Right renal pelvis (tissue), 4 donors: Measurements from ENCODE around the gene RPL7L1. TPM values are rescaled to one million over a fixed set of nuclear protein-coding genes. Genes with fewer than 3 reads are reported as not detected.
A peak's percentile ranks its signal among the peaks of the same experiment; 100 is the strongest.
"Not testable (repeated sequence)": the region's sequence is repeated elsewhere in the genome, so short reads cannot be mapped to it uniquely, and the experiment has no call there.

Experiments used
- DNase-seq, 4 donors: peaks; one replicate each; pipeline ENCODE4 v3.0.0-alpha.2; 2013; ENCODE audit warnings: low read depth in 4 of 4, low spot score in 3 of 4, missing footprints in 1 of 4
- polyA plus RNA-seq, 4 donors: library from polyadenylated mRNA; unstranded; fragments of 120-200 nt; gene quantifications; one replicate each; pipeline ENCODE4 v1.2.1, GENCODE V29; 2013; ENCODE audit not compliant: insufficient read length in 4 of 4

The RPL7L1 gene
- polyA plus RNA-seq, 4 donors = 104 to 119 (median 111) TPM

- peak; percentile 86 to 94 (median 91) for DNase-seq
Measured at GRCh38 chr6:42890311-42891198, 11.1 kb downstream of the RPL7L1 start.

GRCh38 chr6:42891199-42891722 lies 11.8 kb downstream of the RPL7L1 start:
- no peak for DNase-seq

DNA sequence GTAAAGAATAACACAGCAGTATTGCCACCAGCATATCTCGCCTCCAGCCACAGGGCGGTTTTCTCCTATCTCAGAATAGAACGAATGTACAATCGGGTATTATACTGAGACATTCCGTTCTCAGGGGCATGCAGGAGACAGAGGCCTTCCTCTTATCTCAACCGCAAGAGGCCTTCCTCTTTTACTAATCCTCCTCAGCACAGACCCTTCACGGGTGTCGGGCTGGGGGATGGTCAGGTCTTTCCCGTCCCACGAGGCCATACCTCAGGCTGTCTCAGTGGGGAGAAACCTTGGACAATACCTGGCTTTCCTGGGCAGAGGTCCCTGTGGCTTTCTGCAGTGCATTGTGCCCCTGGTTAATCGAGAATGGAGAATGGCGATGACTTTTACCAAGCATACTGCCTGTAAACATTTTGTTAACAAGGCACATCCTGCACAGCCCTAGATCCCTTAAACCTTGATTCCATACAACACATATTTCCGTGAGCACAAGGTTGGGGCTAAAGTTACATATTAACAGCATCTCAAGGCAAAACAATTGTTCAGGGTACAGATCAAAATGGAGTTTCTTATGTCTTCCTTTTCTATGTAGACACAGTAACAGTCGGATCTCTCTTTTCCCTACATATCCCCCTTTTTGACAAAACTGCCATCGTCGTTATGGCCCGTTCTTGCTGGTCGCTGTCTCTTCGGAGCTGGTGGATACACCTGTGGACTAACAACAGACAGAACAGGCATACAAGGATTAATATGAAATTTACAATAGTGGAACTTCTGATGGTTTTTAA lies 14.8 kb downstream of the RPL7L1 start:
- not testable (repeated sequence) for DNase-seq

DNA sequence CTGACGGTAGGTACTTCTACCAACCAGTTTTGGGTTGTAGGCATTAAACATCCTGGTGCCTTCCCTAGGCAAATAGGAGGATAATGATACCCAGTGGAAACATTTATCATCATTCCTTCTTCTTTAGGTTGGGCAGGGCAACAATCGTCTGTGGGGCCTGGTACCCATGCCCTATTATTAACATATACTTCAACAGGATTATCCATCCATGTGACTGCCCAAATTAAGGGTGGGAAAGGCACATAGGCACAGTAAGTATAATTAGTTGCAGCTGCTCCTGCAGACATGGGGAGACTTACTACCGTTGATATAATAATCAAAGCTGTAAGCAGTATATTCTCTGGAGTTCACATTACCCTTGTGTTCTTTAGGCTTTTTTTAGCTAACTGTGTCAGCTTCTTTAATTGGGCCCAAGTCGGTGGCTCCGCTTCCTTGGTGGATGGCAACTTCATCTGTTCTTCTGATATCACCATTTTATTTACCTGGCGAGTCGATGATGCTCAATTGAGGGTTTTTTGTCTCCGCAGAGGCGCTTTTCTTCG lies 16.8 kb downstream of the RPL7L1 start:
- no peak for DNase-seq

GRCh38 chr6:42898891-42899361 lies 19.5 kb downstream of the RPL7L1 start:
- DNase-seq = peak in 1 of 4 donors; percentile 36

DNA sequence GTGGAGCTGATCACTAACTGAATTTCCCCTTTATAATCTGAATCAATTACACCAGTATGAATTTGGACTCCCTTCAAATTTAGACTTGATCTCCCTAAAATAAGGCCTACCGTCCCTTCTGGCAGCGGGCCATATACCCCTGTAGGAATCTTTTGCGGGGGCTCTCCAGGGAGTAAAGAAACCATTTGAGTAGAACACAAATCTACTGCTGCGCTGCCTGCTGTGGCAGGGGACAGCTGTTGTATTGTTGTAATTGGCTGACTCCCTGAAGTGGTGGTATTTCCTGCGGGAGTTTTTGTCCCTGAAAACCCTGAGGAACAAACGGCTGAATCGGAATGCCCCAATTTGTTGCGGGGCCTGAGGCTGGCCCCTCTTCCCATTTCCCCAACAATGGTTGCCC lies 20.5 kb downstream of the RPL7L1 start:
- DNase-seq = no peak

GRCh38 chr6:42901538-42901957 lies 22.1 kb downstream of the RPL7L1 start:
- DNase-seq = peak in 2 of 4 donors; percentile 65 to 67

- DNase-seq = not testable (repeated sequence)
Measured at GRCh38 chr6:42902429-42903263, 23.2 kb downstream of the RPL7L1 start.

GRCh38 chr6:42904467-42904866 lies 25.1 kb downstream of the RPL7L1 start:
- DNase-seq = no peak

DNA sequence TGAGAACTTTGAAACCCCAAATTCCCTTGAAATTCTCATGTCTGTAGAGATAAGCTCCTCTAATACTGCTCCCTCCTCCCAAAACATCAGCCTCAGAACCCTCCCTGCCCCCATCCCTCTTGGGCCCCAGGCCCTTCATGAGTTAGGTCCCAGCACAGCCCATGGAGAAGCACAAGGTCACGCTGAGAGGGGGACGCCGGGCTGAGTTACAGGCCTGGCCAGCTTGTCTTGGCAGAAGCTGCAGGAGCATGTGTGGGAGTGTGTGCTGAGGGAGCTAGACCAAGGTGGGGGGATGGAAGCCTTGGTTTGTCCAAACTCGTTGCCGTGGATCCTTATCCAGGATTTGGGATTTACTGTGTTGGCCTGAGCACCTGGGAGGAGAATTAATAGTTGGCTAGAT lies 27.9 kb downstream of the RPL7L1 start:
- DNase-seq = no peak

DNA sequence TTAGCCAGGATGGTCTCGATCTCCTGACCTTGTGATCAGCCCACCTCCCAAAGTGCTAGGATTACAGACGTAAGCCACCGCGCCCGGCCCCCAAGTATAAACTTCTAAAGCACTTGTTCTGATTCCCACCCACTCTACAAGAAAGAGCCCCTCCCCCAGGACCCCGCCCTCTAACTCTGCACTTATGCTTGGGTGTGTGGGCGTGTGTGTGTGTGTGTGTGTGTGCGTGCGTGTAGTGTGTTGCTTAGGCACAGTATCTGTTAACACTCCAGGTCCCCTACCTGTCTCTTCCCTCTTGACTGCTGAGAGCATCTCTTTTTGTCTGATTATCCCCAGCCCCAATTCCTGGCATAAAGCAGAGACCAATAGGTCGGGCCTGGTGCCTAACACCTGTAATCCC lies 30.4 kb downstream of the RPL7L1 start:
- no peak for DNase-seq

DNA sequence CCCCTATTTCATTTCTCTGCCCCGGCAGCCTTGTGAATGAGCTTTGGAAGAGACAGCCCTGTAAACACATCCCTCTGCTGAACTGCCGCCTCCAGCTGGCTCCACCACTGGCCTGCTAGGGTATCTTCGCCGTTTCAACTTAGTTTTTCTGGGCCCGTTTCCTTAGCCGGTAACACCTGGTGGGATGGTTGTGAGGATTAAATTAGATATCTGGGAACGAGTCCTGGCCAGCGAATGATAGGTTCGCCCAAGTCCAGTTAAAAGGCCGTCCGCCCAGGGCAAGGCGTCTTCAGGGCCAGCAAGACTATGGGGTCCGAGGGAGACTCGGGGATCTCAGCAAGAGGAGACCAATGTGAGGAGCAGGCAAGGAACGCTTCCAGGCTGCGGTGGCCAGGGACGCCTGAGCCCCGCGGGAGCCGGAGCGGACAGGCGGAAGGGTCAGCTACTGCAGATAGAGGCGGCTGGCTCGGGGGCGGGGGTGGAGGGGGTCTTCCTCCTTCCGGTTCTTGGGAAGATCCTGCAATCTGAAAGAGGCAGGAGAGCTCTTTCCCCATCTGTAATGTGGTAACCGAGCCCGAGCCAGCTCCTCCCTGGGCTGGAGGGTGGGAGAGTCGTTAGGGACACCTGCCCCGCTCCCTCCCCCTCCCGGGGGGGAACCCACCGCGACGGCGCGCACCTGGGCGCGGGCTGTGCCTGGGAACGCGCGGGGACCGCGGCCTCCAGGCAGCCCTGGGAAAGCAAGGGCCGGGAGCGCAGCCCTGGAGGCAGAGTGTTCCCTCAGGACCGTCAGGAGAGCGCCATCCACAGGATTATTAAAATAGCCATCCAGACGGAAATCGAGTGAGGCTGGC lies 32.0 kb downstream of the RPL7L1 start:
- DNase-seq = no peak

DNA sequence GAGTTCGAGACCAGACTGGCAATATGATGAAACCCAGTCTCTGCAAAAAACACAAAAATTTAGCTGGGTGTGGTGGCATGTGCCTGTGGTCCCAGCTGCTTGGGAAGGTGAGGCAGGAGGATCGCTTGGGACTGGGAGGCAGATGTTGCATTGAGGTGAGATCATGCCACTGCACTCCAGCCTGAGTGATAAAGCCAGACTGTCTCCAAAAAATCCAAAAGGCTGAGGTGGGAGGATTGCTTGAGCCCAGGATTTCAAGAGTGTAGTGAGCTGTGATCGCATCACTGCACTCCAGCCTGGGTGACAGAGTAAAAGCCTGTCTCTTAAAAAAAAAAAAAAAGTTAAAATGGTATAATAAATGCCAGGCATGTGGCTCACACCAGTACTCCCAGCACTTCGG lies 35.1 kb downstream of the RPL7L1 start:
- no peak for DNase-seq

DNA sequence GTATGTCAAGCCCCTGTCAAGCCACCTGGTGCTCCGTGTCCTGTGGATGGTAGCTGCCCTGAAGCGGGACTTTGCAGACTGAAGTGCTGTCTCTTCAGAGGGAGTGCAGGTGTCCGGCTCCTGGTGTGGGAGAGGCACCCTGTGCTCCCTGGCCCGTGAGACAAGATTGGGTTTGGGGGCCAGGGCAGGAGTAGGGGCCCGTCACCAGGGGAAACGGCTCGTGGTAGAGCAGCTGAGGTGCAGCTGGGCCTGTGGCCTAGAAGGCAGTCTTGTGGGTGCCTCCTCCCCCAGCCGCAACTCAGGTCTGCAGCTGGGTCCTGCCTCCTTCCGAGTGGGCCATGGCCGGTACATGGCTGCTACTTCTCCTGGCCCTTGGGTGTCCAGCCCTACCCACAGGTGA lies 36.3 kb downstream of the RPL7L1 start, which contains the start of gene PTCRA:
Gene PTCRA, plus strand, starts transcription at position 322 of the 400 bp plus-strand sequence. Its CDS starts 17 bp downstream, at position 339.
- DNase-seq = no peak

- DNase-seq = no peak
Measured at GRCh38 chr6:42916288-42916687, 36.9 kb downstream of the RPL7L1 start.

DNA sequence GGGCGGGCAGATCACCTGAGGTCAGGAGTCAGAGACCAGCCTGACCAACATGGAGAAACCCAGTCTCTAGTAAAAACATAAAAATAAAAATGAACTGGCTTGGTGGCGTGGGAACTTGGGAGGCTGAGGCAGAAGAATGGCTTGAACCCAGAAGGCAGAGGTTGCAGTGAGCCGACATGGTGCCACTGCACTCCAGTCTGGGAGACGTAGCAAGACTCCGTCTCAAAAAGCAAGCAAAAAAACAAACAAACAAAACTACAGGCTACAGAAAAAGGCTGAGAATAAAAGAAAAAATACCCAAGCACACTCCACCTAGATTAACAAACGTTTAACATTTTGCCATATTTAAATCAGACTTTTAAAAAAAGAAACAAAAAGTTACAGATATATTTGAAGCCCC lies 42.4 kb downstream of the RPL7L1 start:
- no peak for DNase-seq

GRCh38 chr6:42923666-42924065 lies 44.2 kb downstream of the RPL7L1 start:
- DNase-seq = no peak

- DNase-seq = no peak
Measured at GRCh38 chr6:42925248-42925857, 45.9 kb downstream of the RPL7L1 start.
